H9 (cell line): ENCODE results near the gene SSTR4. TPM values are rescaled to one million over a fixed set of nuclear protein-coding genes. Genes with fewer than 3 reads are reported as not detected.

Experiments
- DNase-seq: peaks from one replicate; pipeline ENCODE4 v3.0.0-alpha.2; 2017
- H2AFZ ChIP-seq: one replicate; pipeline ENCODE4 v1.6.1; 2013; ENCODE audit warnings: mild to moderate bottlenecking, low read length, control low read depth, moderate library complexity
- H2AK5ac ChIP-seq: 2 replicates; pipeline ENCODE4 v1.6.1; 2013; ENCODE audit warnings: low read length, control low read depth, mixed read lengths; ENCODE audit not compliant: insufficient read length
- H2BK120ac ChIP-seq: one replicate; pipeline ENCODE4 v1.6.1; 2013; ENCODE audit warnings: low read depth, mild to moderate bottlenecking, low read length, control low read depth, inconsistent platforms; ENCODE audit not compliant: poor library complexity, severe bottlenecking
- H2BK12ac ChIP-seq: 2 replicates; pipeline ENCODE4 v1.6.1; 2013; ENCODE audit warnings: low read length, control low read depth, mixed read lengths, low read depth; ENCODE audit not compliant: insufficient read length
- H2BK15ac ChIP-seq: 2 replicates; pipeline ENCODE4 v1.6.1; 2013; ENCODE audit warnings: low read depth, low read length, control low read depth
- H2BK20ac ChIP-seq: one replicate; pipeline ENCODE4 v1.6.1; 2013; ENCODE audit warnings: low read depth, mild to moderate bottlenecking, low read length, control low read depth, inconsistent platforms; ENCODE audit not compliant: poor library complexity, severe bottlenecking
- H2BK5ac ChIP-seq: 2 replicates; pipeline ENCODE4 v1.6.1; 2013; ENCODE audit warnings: low read length, control low read depth, mixed read lengths; ENCODE audit not compliant: insufficient read length
- H3K14ac ChIP-seq: 2 replicates; pipeline ENCODE4 v1.6.1; 2013; ENCODE audit warnings: low read length, control low read depth; ENCODE audit not compliant: insufficient read depth
- H3K18ac ChIP-seq: 2 replicates; pipeline ENCODE4 v1.6.1; 2013; ENCODE audit warnings: low read depth, mild to moderate bottlenecking, mixed read lengths, low read length, control low read depth; ENCODE audit not compliant: insufficient read length
- H3K23ac ChIP-seq: 2 replicates; pipeline ENCODE4 v1.6.1; 2013; ENCODE audit warnings: low read length, control low read depth, mixed read lengths, low read depth; ENCODE audit not compliant: insufficient read length
- H3K23me2 ChIP-seq: 2 replicates; pipeline ENCODE4 v1.6.1; 2013; ENCODE audit warnings: low read depth, mild to moderate bottlenecking, mixed read lengths, low read length, control low read depth; ENCODE audit not compliant: insufficient read length, poor library complexity, severe bottlenecking
- H3K27ac ChIP-seq: 2 replicates; pipeline ENCODE4 v1.5.1; 2013; ENCODE audit warnings: low read length, control low read depth, mixed read lengths, low read depth; ENCODE audit not compliant: insufficient read length
- H3K27me3 ChIP-seq: 2 replicates; pipeline ENCODE4 v1.6.1; 2013; ENCODE audit warnings: low read length, control low read depth, inconsistent platforms; ENCODE audit not compliant: insufficient read depth
- H3K4ac ChIP-seq: 2 replicates; pipeline ENCODE4 v1.6.1; 2013; ENCODE audit warnings: low read depth, mild to moderate bottlenecking, control low read depth, inconsistent platforms, low read length, moderate library complexity
- H3K4me1 ChIP-seq: 2 replicates; pipeline ENCODE4 v1.6.1; 2013; ENCODE audit warnings: low read length, control low read depth, inconsistent platforms; ENCODE audit not compliant: insufficient read depth
- H3K4me2 ChIP-seq: 2 replicates; pipeline ENCODE4 v1.6.1; 2013; ENCODE audit warnings: low read length, control low read depth, mixed read lengths; ENCODE audit not compliant: insufficient read length, insufficient read depth
- H3K56ac ChIP-seq: 2 replicates; pipeline ENCODE4 v1.6.1; 2013; ENCODE audit warnings: low read depth, mild to moderate bottlenecking, mixed read lengths, low read length, control low read depth; ENCODE audit not compliant: insufficient read length
- H3K79me1 ChIP-seq: 2 replicates; pipeline ENCODE4 v1.6.1; 2013; ENCODE audit warnings: low read depth, mild to moderate bottlenecking, moderate library complexity, low read length, control low read depth, inconsistent platforms; ENCODE audit not compliant: insufficient read depth, poor library complexity, severe bottlenecking
- H3K79me2 ChIP-seq: 2 replicates; pipeline ENCODE4 v1.6.1; 2013; ENCODE audit warnings: low read length, control low read depth, inconsistent platforms; ENCODE audit not compliant: insufficient read depth
- H3K9ac ChIP-seq: 2 replicates; pipeline ENCODE4 v1.6.1; 2013; ENCODE audit warnings: low read length, control low read depth, mixed read lengths; ENCODE audit not compliant: insufficient read length; ENCODE audit errors: extremely low read depth
- H3K9me3 ChIP-seq: one replicate; pipeline ENCODE4 v1.6.1; 2013; ENCODE audit warnings: low read depth, low read length, inconsistent platforms; ENCODE audit not compliant: control insufficient read depth
- H3T11ph ChIP-seq: one replicate; pipeline ENCODE4 v1.6.1; 2013; ENCODE audit warnings: mild to moderate bottlenecking, low read length, control low read depth, inconsistent platforms
- H4K20me1 ChIP-seq: one replicate; pipeline ENCODE4 v1.6.1; 2013; ENCODE audit not compliant: control insufficient read depth, insufficient read length, insufficient read depth
- H4K5ac ChIP-seq: 2 replicates; pipeline ENCODE4 v1.6.1; 2013; ENCODE audit warnings: low read depth, mild to moderate bottlenecking, mixed read lengths, low read length, control low read depth; ENCODE audit not compliant: insufficient read length
- H4K8ac ChIP-seq: replicated peaks from 2 replicates; pipeline ENCODE4 v1.6.1; 2013; ENCODE audit warnings: low read length, control low read depth, mixed read lengths, low read depth; ENCODE audit not compliant: insufficient read length
- H4K91ac ChIP-seq: 2 replicates; pipeline ENCODE4 v1.6.1; 2013; ENCODE audit warnings: low read depth, mild to moderate bottlenecking, moderate library complexity, mixed read lengths, low read length, control low read depth; ENCODE audit not compliant: insufficient read length
- H3K27ac Mint-ChIP-seq, 3 experiments: 2 replicates in 2 of 3; 3 replicates in 1 of 3; pipeline ENCODE4 v1.8.0; 2020 to 2021; ENCODE audit warnings: mixed read lengths in 3 of 3, mild to moderate bottlenecking in 1 of 3, moderate library complexity in 1 of 3
- H3K27me3 Mint-ChIP-seq: 2 replicates; pipeline ENCODE4 v1.8.0; 2021; ENCODE audit warnings: low read depth, mild to moderate bottlenecking, moderate library complexity, mixed read lengths
- H3K36me3 Mint-ChIP-seq, 3 experiments: 2 replicates in 2 of 3; 3 replicates in 1 of 3; pipeline ENCODE4 v1.8.0; 2020 to 2021; ENCODE audit warnings: low read depth in 3 of 3, mixed read lengths in 3 of 3; ENCODE audit not compliant: insufficient read depth in 1 of 3
- H3K4me1 Mint-ChIP-seq, 2 experiments: 2 replicates each; pipeline ENCODE4 v1.8.0; 2020; ENCODE audit warnings: mixed read lengths in 2 of 2
- H3K4me3 Mint-ChIP-seq, 2 experiments: 2 replicates in 1 of 2; 3 replicates in 1 of 2; pipeline ENCODE4 v1.8.0; 2020 to 2021; ENCODE audit warnings: mild to moderate bottlenecking in 2 of 2, mixed read lengths in 2 of 2, moderate library complexity in 1 of 2
- H3K9me3 Mint-ChIP-seq, 2 experiments: 2 replicates in 1 of 2; 3 replicates in 1 of 2; pipeline ENCODE4 v1.8.0; 2020; ENCODE audit warnings: mild to moderate bottlenecking in 2 of 2, mixed read lengths in 2 of 2, moderate library complexity in 1 of 2
- CTCF ChIP-seq: fragments of 200-600 bp; sonication (generic); conservative IDR thresholded peaks from 3 replicates; pipeline ENCODE4 v1.8.0; 2021; ENCODE audit warnings: antibody characterized with exemption, mild to moderate bottlenecking
- WGBS: extraction: QIAGEN DNeasy Blood & Tissue Kit; methylation state at CpG from one replicate; pipeline ENCODE4 v1.1.7; 2013; ENCODE audit warnings: missing lambda C conversion rate, low lambda C conversion rate, mixed read lengths; ENCODE audit not compliant: insufficient read length; ENCODE audit errors: extremely low coverage; 5-methylcytosine and 5-hydroxymethylcytosine counted together
- total RNA-seq: library from RNA; stranded (reverse); gene quantifications from 2 replicates; pipeline ENCODE4 v1.2.1, GENCODE V29; 2021

The SSTR4 gene
- total RNA-seq, 1 experiment from 2014 or later = not detected

GRCh38 chr20:22993823-22994222, 41.3 kb upstream of the SSTR4 start:
- H3K27me3 Mint-ChIP-seq = peaks cover 18% of the 10 kb centered on the region
- Histone ChIP-seq H4K8ac (no peak overlapping the region), H2BK12ac (no peak overlapping the region), H3K14ac (no peak overlapping the region), H3K27ac (no peak overlapping the region), H3K4me1 (no peaks in the 10 kb centered on the region), H2AK5ac (no peak overlapping the region), H4K5ac (no peak overlapping the region), H2BK120ac (no peak overlapping the region), H3K4ac (no peak overlapping the region), H2BK20ac (no peak overlapping the region), H3K79me2 (no peaks in the 10 kb centered on the region), H4K91ac (no peak overlapping the region), H2BK15ac (no peak overlapping the region), H3K18ac (no peak overlapping the region), H3K9ac (no peak overlapping the region), H3K27me3 (no peaks in the 10 kb centered on the region), H2AFZ (no peak overlapping the region), H2BK5ac (no peak overlapping the region), H4K20me1 (no peaks in the 10 kb centered on the region), H3K9me3 (peaks cover 9% of the 10 kb centered on the region), H3K56ac (no peak overlapping the region), H3K4me2 (no peak overlapping the region), H3T11ph (no peak overlapping the region), H3K23ac (no peak overlapping the region), H3K23me2 (no peaks in the 10 kb centered on the region), H3K79me1 (no peaks in the 10 kb centered on the region)
- H3K36me3 Mint-ChIP-seq = peaks cover 5 to 16% (median 9%) of the 10 kb centered on the region in 3 experiments; a peak in 6 of 7 replicates
- H3K4me3 Mint-ChIP-seq = no peak overlapping the region
- no peak for DNase-seq
- no peaks in the 10 kb centered on the region for H3K4me1 Mint-ChIP-seq
- no peak overlapping the region for H3K27ac Mint-ChIP-seq
- no peak for TF ChIP-seq CTCF
- peaks cover 39 to 45% of the 10 kb centered on the region in 2 experiments for H3K9me3 Mint-ChIP-seq
- WGBS = no CpG with 5 or more reads among the region's 2 CpGs
